Gastroesophageal sphincter (tissue), 4 donors: ENCODE results near the gene CCDC51. TPM values are rescaled to one million over a fixed set of nuclear protein-coding genes. Genes with fewer than 3 reads are reported as not detected.

ENCODE experiments used
- ATAC-seq: fragments of 150-250 bp; one replicate; pipeline ENCODE4 v1.9.1; 2016; ENCODE audit warnings: mild to moderate bottlenecking, moderate library complexity
- H3K27ac ChIP-seq, 4 donors: fragments of 200-600 bp; sonication (generic) in 3 of 4; 1 replicate in 3 of 4; 2 replicates in 1 of 4; pipeline ENCODE4 v1.5.1; 2016 to 2019
- H3K27me3 ChIP-seq: fragments of 200-600 bp; sonication (generic); one replicate; pipeline ENCODE4 v1.5.1; 2019
- H3K36me3 ChIP-seq, 2 donors: fragments of 200-600 bp; sonication (generic); one replicate each; pipeline ENCODE4 v1.5.1; 2019; ENCODE audit warnings: control low read depth in 1 of 2
- H3K4me1 ChIP-seq, 3 donors: fragments of 200-600 bp; sonication (generic); 1 replicate in 2 of 3; 2 replicates in 1 of 3; pipeline ENCODE4 v1.5.1; 2016 to 2019; ENCODE audit warnings: control low read depth in 2 of 3
- H3K4me3 ChIP-seq, 2 donors: fragments of 200-600 bp; sonication (generic); one replicate each; pipeline ENCODE4 v1.5.1; 2019; ENCODE audit warnings: mild to moderate bottlenecking in 1 of 2, moderate library complexity in 1 of 2
- H3K9me3 ChIP-seq, 3 donors: fragments of 200-600 bp; sonication (generic); one replicate each; pipeline ENCODE4 v1.5.1; 2017 to 2019; ENCODE audit warnings: control low read depth in 2 of 3
- EP300 ChIP-seq: sonication (generic); formaldehyde crosslinking; IDR thresholded peaks from one replicate; pipeline ENCODE4 v1.6.1; 2017; ENCODE audit warnings: antibody characterized with exemption, mild to moderate bottlenecking
- POLR2A ChIP-seq, 2 donors: fragments of 450-650 bp; IDR thresholded peaks; one replicate each; pipeline ENCODE4 v1.6.1; 2017; ENCODE audit warnings: antibody characterized with exemption in 2 of 2, mild to moderate bottlenecking in 2 of 2, moderate library complexity in 1 of 2
- POLR2AphosphoS5 ChIP-seq: sonication (generic); formaldehyde crosslinking; IDR thresholded peaks from one replicate; pipeline ENCODE4 v1.6.1; 2017; ENCODE audit warnings: antibody characterized with exemption
- WGBS, 2 donors: methylation state at CpG; one replicate each; pipeline ENCODE4 v1.1.5; 2018; ENCODE audit warnings: low coverage in 1 of 2; 5-methylcytosine and 5-hydroxymethylcytosine counted together
- total RNA-seq, 4 donors: library from RNA; depleted of rRNA; stranded (reverse); fragments of >200 nt; gene quantifications; one replicate each; pipeline ENCODE4 v1.1.0, GENCODE V29; 2016
- TF ChIP-seq, protein P1 (sequence below), 4 experiments: fragments of 200-600 bp in 2 of 4; fragments of 450-650 bp in 2 of 4; sonication (generic) in 1 of 4; IDR thresholded peaks; one replicate each; pipeline ENCODE4 v1.5.1; 2017 to 2019; ENCODE audit warnings: antibody characterized with exemption in 4 of 4, mild to moderate bottlenecking in 2 of 4, moderate library complexity in 2 of 4

CCDC51 gene
- total RNA-seq, 4 donors from 2014 or later, result 10.2 to 32.6 (median 26.3) TPM

DNA sequence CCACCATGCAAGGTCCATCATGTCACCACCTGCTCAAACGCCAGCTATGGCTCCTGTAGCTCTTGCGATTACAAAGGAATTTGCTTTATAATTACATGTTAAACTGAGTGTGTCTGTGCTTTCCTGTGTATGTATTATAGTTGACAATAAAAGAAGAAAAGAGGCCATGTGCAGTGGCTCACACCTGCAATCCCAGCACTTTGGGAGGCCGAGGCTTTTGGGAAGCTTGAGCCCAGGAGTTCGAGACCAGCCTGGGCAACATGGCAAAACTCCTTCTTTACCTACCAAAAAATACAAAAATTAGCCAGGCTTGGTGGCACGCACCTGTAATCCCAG lies 33.7 kb upstream of the CCDC51 start:
- H3K4me3 ChIP-seq, result peak overlapping the region in 1 of 2 donors; percentile 75

GRCh38 chr3:48472923-48473616 lies 33.2 kb upstream of the CCDC51 start:
- WGBS, 2 donors, result 10 to 14% methylated on average over 1 to 8 of the region's 17 CpGs
- Histone ChIP-seq H3K27me3 (no peaks in the 10 kb centered on the region), H3K4me3 (peak overlapping the region; percentile 69 to 75), H3K36me3 (peaks cover 0 to 45% of the 10 kb centered on the region in 2 donors), H3K9me3 (no peaks in the 10 kb centered on the region), H3K27ac (peak overlapping the region; percentile 90 to 99 (median 95)), H3K4me1 (peaks cover 0 to 55% (median 45%) of the 10 kb centered on the region in 3 donors)
- ATAC-seq, result peak; percentile 94
- peak; percentile 86 for TF ChIP-seq POLR2AphosphoS5
- no peak for TF ChIP-seq EP300
- TF ChIP-seq, protein P1, sequence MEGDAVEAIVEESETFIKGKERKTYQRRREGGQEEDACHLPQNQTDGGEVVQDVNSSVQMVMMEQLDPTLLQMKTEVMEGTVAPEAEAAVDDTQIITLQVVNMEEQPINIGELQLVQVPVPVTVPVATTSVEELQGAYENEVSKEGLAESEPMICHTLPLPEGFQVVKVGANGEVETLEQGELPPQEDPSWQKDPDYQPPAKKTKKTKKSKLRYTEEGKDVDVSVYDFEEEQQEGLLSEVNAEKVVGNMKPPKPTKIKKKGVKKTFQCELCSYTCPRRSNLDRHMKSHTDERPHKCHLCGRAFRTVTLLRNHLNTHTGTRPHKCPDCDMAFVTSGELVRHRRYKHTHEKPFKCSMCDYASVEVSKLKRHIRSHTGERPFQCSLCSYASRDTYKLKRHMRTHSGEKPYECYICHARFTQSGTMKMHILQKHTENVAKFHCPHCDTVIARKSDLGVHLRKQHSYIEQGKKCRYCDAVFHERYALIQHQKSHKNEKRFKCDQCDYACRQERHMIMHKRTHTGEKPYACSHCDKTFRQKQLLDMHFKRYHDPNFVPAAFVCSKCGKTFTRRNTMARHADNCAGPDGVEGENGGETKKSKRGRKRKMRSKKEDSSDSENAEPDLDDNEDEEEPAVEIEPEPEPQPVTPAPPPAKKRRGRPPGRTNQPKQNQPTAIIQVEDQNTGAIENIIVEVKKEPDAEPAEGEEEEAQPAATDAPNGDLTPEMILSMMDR (IDR thresholded peaks at IDR 0.05), result peak in 3 of 4 experiments; percentile 44 to 62 (median 54)
- TF ChIP-seq POLR2A (IDR thresholded peaks at IDR 0.05), result peak; percentile 48 to 50

More for the DNA sequence above, 33.7 kb upstream of the CCDC51 start:
- Histone ChIP-seq H3K4me1 (peaks cover 0 to 50% (median 39%) of the 10 kb centered on the region in 3 donors), H3K27me3 (no peaks in the 10 kb centered on the region), H3K36me3 (peaks cover 0 to 45% of the 10 kb centered on the region in 2 donors), H3K27ac (peak overlapping the region; percentile 90 to 99 (median 95)), H3K9me3 (no peaks in the 10 kb centered on the region)
- no peak for ATAC-seq
- WGBS, 2 donors, result 63% methylated on average over 5 of the region's 5 CpGs; no CpG with 5 or more reads in 1 of the 2 donors
- TF ChIP-seq, protein P1 (IDR thresholded peaks at IDR 0.05), result no peak
- TF ChIP-seq EP300, result no peak
- no peak for TF ChIP-seq POLR2AphosphoS5
- TF ChIP-seq POLR2A (IDR thresholded peaks at IDR 0.05), result no peak

- Histone ChIP-seq H3K36me3 (peaks cover 0 to 45% of the 10 kb centered on the region in 2 donors), H3K9me3 (no peaks in the 10 kb centered on the region), H3K27ac (peak overlapping the region; percentile 90 to 99 (median 95)), H3K4me1 (peaks cover 0 to 60% (median 49%) of the 10 kb centered on the region in 3 donors), H3K27me3 (no peaks in the 10 kb centered on the region), H3K4me3 (peak overlapping the region; percentile 69 to 75)
- TF ChIP-seq POLR2A (IDR thresholded peaks at IDR 0.05) (no peak), POLR2AphosphoS5 (no peak), EP300 (no peak)
- TF ChIP-seq, protein P1 (IDR thresholded peaks at IDR 0.05), result no peak
- peak; percentile 50 for ATAC-seq
- WGBS, 2 donors, result 0% methylated on average over 2 of the region's 5 CpGs; no CpG with 5 or more reads in 1 of the 2 donors
Measured at GRCh38 chr3:48472673-48472922, 32.7 kb upstream of the CCDC51 start.

DNA sequence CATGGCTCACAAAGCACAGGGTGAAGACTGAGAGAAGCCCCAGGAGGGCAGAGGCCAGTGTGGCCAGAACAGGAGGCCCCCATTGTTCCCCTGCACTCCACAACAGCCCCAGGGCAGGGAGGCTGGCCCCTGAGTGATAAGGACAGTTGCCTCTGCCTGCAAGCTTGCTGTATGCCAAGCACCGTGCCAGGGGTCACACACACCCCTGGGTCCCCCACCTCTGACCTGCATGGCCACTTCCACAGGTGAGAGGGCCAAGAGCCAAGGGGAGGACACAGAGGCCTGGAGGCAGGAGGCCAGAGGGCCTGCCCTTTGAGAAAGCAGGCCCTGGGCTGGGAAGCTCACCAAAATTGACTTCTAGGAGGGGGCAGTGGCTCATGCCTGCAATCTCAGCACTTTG lies 30.4 kb upstream of the CCDC51 start:
- peaks cover 0 to 40% of the 10 kb centered on the region in 2 donors for H3K36me3 ChIP-seq
- TF ChIP-seq POLR2AphosphoS5 (no peak), EP300 (no peak), POLR2A (IDR thresholded peaks at IDR 0.05) (no peak)
- TF ChIP-seq, protein P1 (IDR thresholded peaks at IDR 0.05), result no peak
- H3K27me3 ChIP-seq, result no peaks in the 10 kb centered on the region
- no peaks in the 10 kb centered on the region for H3K9me3 ChIP-seq
- peaks cover 4 to 80% (median 63%) of the 10 kb centered on the region in 3 donors for H3K4me1 ChIP-seq
- peak overlapping the region in 1 of 2 donors; percentile 5 for H3K4me3 ChIP-seq
- ATAC-seq, result no peak
- WGBS, 2 donors, result no CpG with 5 or more reads among the region's 1 CpG
- H3K27ac ChIP-seq, result peak overlapping the region in 3 of 4 donors; percentile 97 to 98 (median 97)
